ENCODE measurements around the gene DUSP6.

Gene DUSP6

DNA sequence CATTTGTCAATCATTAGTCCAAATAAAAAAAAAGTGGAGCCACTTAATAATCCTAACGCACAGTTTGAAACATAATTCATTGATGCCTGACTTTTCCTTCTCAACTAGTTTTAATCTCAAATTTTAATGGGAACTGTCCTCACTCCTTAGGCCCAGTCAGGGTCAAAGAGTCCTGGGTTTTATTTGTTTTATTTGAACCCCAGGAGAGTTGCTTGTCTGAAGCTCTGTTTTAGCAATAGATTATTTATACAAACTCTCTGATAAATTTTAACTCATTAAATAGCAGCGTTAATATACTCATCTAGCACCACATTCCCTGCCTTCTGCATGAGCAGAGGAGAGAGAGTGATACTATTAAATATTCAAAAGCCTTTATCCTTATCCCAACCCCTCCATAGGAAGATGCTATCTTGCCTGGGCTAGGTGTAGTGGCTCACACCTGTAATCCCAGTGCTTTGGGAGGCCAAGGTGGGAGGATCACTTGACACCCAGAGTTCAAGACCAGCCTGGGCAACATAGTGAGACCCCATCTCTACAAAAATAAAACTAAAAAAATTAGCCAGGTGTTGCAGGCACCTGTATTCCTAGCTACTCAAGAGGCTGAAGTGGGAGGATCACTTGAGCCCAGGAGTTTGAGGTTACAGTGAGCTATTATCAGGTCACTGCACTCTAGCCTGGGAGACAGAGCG is 14.5 kb upstream of the DUSP6 start:
- H3K4me2 ChIP-seq = no peak overlapping the region
- TF ChIP-seq Cebpa-rat (IDR thresholded peaks at IDR 0.05) = no peak
- H3K4me1 ChIP-seq = peaks cover 13 to 38% (median 17%) of the 10 kb centered on the region in 10 experiments; a peak in 19 of 20 replicates
- H3K36me3 ChIP-seq = peaks cover 0 to 5% (median 0%) of the 10 kb centered on the region in 11 experiments; a peak in 3 of 22 replicates
- no peak overlapping the region for H3K9ac ChIP-seq
- H3K27ac ChIP-seq = no peak overlapping the region
- peaks cover 0 to 16% (median 0%) of the 10 kb centered on the region in 11 experiments; a peak in 2 of 22 replicates for H4K20me1 ChIP-seq
- no peak overlapping the region for H3K4me3 ChIP-seq
- no peaks in the 10 kb centered on the region for H3K27me3 ChIP-seq
- no peaks in the 10 kb centered on the region for H3K9me3 ChIP-seq (replicated peaks in 1 of 11)

DNA sequence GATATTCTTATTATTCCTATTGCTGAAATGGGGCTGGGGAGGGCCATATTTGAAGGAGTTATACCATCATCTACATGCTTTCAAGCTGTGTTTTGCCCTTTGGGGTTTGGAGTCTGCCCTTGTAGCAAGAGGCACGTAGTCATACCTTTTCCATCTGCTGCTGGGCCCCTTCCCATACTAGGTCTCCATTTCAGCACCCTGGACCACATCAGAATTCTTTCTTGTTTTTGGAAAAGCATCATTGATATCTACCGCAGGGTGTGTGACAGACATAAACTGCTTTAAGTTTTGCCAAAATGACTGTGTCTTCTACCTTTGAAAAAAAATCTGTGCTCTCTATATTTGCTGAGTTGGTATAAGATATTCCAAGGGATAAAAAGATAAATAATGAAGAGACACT is 12.3 kb upstream of the DUSP6 start:
- H3K27me3 ChIP-seq = no peaks in the 10 kb centered on the region
- no peak overlapping the region for H3K27ac ChIP-seq
- no peak overlapping the region for H3K9ac ChIP-seq
- TF ChIP-seq Cebpa-rat (IDR thresholded peaks at IDR 0.05) = no peak
- H3K4me3 ChIP-seq = no peak overlapping the region
- peaks cover 0 to 19% (median 0%) of the 10 kb centered on the region in 10 experiments; a peak in 7 of 20 replicates for H3K4me1 ChIP-seq
- peaks cover 0 to 16% (median 0%) of the 10 kb centered on the region in 11 experiments; a peak in 2 of 22 replicates for H4K20me1 ChIP-seq
- H3K9me3 ChIP-seq (replicated peaks in 1 of 11) = no peaks in the 10 kb centered on the region
- peaks cover 0 to 9% (median 0%) of the 10 kb centered on the region in 11 experiments; a peak in 3 of 22 replicates for H3K36me3 ChIP-seq
- H3K4me2 ChIP-seq = no peak overlapping the region

DNA sequence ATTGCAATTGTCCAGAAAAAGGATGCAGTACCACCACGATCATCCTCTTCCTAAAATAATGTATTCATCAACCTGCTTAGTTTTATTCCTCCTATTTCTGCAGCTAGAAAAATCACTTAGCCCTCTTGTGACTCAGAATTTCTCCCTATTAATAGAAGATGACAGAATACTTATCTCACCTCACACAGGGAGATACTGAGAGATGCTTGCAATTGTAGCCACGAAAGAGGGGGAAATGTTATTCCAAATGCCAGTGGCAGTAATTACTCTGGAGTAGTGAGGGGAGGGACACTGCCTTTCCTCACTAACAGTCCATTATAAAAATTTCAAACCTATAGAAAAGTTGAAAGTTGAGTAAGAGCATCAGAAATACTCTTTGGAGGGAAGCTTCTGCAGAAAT is 11.8 kb upstream of the DUSP6 start:
- peaks cover 0 to 16% (median 0%) of the 10 kb centered on the region in 10 experiments; a peak in 6 of 20 replicates for H3K4me1 ChIP-seq
- no peak overlapping the region for H3K4me2 ChIP-seq
- no peaks in the 10 kb centered on the region for H3K9me3 ChIP-seq (replicated peaks in 1 of 11)
- H3K9ac ChIP-seq = no peak overlapping the region
- no peak overlapping the region for H3K27ac ChIP-seq
- no peaks in the 10 kb centered on the region for H3K27me3 ChIP-seq
- H4K20me1 ChIP-seq = peaks cover 0 to 16% (median 0%) of the 10 kb centered on the region in 11 experiments; a peak in 2 of 22 replicates
- H3K4me3 ChIP-seq = no peak overlapping the region
- H3K36me3 ChIP-seq = peaks cover 0 to 15% (median 0%) of the 10 kb centered on the region in 11 experiments; a peak in 3 of 22 replicates
- TF ChIP-seq Cebpa-rat (IDR thresholded peaks at IDR 0.05) = no peak

DNA sequence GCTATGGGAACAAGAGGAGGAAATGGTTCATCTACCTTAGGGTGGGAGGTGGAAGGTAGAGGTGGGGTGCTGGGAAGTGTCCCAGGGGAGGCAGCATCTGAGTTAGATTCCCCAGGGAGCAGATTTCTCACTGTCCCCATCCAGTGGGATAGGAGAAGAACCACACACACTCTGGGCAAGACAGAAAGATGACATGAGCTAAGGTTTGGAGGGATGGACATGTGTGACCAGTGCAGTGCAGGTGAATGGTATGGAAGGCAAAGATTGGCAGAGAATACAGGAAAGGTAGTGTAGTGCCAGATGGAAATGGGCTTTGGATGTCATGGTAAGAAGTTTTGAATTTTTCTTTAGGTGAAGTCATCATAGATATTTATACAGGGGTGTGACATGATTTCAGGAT is 11.3 kb upstream of the DUSP6 start:
- H3K4me2 ChIP-seq = peak overlapping the region in 3 of 11 experiments; percentile 51 to 65 (median 65); a peak in 3 of 22 replicates
- H3K4me1 ChIP-seq = peaks cover 0 to 16% (median 0%) of the 10 kb centered on the region in 10 experiments; a peak in 6 of 20 replicates
- no peak overlapping the region for H3K27ac ChIP-seq
- H4K20me1 ChIP-seq = peaks cover 0 to 16% (median 0%) of the 10 kb centered on the region in 11 experiments; a peak in 2 of 22 replicates
- no peak overlapping the region for H3K4me3 ChIP-seq
- no peak for TF ChIP-seq Cebpa-rat (IDR thresholded peaks at IDR 0.05)
- peaks cover 0 to 20% (median 0%) of the 10 kb centered on the region in 11 experiments; a peak in 3 of 22 replicates for H3K36me3 ChIP-seq
- H3K9me3 ChIP-seq (replicated peaks in 1 of 11) = no peaks in the 10 kb centered on the region
- no peak overlapping the region for H3K9ac ChIP-seq
- no peaks in the 10 kb centered on the region for H3K27me3 ChIP-seq

DNA sequence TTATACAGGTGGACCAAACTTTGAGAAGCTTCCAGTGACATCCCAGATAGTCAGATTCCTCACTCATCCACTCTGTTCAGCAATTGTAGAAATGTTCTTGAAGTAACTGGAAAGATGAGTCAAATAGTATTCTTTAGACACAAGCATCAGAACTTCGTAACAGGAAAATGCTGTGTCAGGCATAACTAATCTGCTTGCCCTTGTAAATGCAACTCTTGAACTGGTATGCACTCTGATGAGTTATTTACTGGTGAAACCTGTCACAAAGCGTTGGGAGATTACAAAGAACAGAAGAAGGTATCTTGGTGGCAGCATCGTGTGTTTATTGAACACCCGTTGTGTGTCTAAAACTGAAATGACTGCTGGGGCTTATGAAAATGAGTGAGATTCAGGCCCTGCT is 10.8 kb upstream of the DUSP6 start:
- Histone ChIP-seq H3K36me3 (peaks cover 0 to 24% (median 0%) of the 10 kb centered on the region in 11 experiments; a peak in 3 of 22 replicates), H3K27me3 (no peaks in the 10 kb centered on the region), H3K4me1 (peaks cover 0 to 18% (median 0%) of the 10 kb centered on the region in 10 experiments; a peak in 6 of 20 replicates), H3K4me2 (peak overlapping the region in 3 of 11 experiments; percentile 51 to 65 (median 65); a peak in 6 of 22 replicates), H3K9ac (0 out of 22 replicates have a peak overlapping the region, but pooled peaks of 1 of the 11 experiments have one; percentile 11), H3K9me3 (replicated peaks in 1 of 11) (no peaks in the 10 kb centered on the region), H3K4me3 (no peak overlapping the region), H3K27ac (no peak overlapping the region), H4K20me1 (peaks cover 0 to 17% (median 0%) of the 10 kb centered on the region in 11 experiments; a peak in 2 of 22 replicates)
- TF ChIP-seq Cebpa-rat (IDR thresholded peaks at IDR 0.05) = no peak

GRCh38 chr12:89359615-89360014 is 7.3 kb upstream of the DUSP6 start:
- H3K9me3 ChIP-seq (replicated peaks in 1 of 11) = no peaks in the 10 kb centered on the region
- no peak overlapping the region for H3K4me2 ChIP-seq
- H3K36me3 ChIP-seq = peaks cover 0 to 27% (median 0%) of the 10 kb centered on the region in 11 experiments; a peak in 3 of 22 replicates
- H3K4me3 ChIP-seq = no peak overlapping the region
- no peak overlapping the region for H3K27ac ChIP-seq
- peaks cover 18 to 50% (median 27%) of the 10 kb centered on the region in 10 experiments for H3K4me1 ChIP-seq
- H3K9ac ChIP-seq = no peak overlapping the region
- 0 out of 22 replicates have a peak, but pooled peaks of 1 of the 11 experiments have one; percentile 17 for TF ChIP-seq Cebpa-rat (IDR thresholded peaks at IDR 0.05)
- peaks cover 0 to 18% (median 0%) of the 10 kb centered on the region in 11 experiments; a peak in 2 of 22 replicates for H4K20me1 ChIP-seq
- H3K27me3 ChIP-seq = no peaks in the 10 kb centered on the region

- H3K9ac ChIP-seq = no peak overlapping the region
Measured at GRCh38 chr12:89358805-89359204, 6.5 kb upstream of the DUSP6 start.

GRCh38 chr12:89357297-89357730 is 5.0 kb upstream of the DUSP6 start:
- Histone ChIP-seq H3K36me3 (peaks cover 0 to 27% (median 0%) of the 10 kb centered on the region in 11 experiments; a peak in 3 of 22 replicates), H3K4me1 (peaks cover 18 to 48% (median 36%) of the 10 kb centered on the region in 10 experiments), H3K9me3 (replicated peaks in 1 of 11) (no peaks in the 10 kb centered on the region), H4K20me1 (peaks cover 0 to 7% (median 0%) of the 10 kb centered on the region in 11 experiments; a peak in 2 of 22 replicates), H3K9ac (no peak overlapping the region), H3K4me2 (peak overlapping the region in 6 of 11 experiments; percentile 13 to 97 (median 93); a peak in 7 of 22 replicates), H3K27me3 (no peaks in the 10 kb centered on the region), H3K4me3 (no peak overlapping the region), H3K27ac (no peak overlapping the region)
- TF ChIP-seq Cebpa-rat (IDR thresholded peaks at IDR 0.05) = no peak

More at GRCh38 chr12:89358805-89359204, 6.5 kb upstream of the DUSP6 start:
- Histone ChIP-seq H3K27me3 (no peaks in the 10 kb centered on the region), H3K4me2 (no peak overlapping the region), H3K4me1 (peaks cover 18 to 50% (median 31%) of the 10 kb centered on the region in 10 experiments), H3K9me3 (replicated peaks in 1 of 11) (no peaks in the 10 kb centered on the region), H3K36me3 (peaks cover 0 to 27% (median 0%) of the 10 kb centered on the region in 11 experiments; a peak in 3 of 22 replicates), H4K20me1 (peaks cover 0 to 16% (median 0%) of the 10 kb centered on the region in 11 experiments; a peak in 2 of 22 replicates), H3K27ac (no peak overlapping the region), H3K4me3 (no peak overlapping the region)
- no peak for TF ChIP-seq Cebpa-rat (IDR thresholded peaks at IDR 0.05)
